Activated CD4-positive, alpha-beta T cell treated with anti-CD3 and anti-CD28 coated beads for 4 hours (primary cell): Measurements from ENCODE around the gene CACNA1H.

Experiments used
- DNase-seq, 2 donors: peaks; one replicate each; pipeline ENCODE4 v3.0.0-alpha.2; 2020

CACNA1H gene

GRCh38 chr16:1123525-1124230 lies 29.2 kb upstream of the CACNA1H start:
- no peak for DNase-seq

- no peak for DNase-seq
Observed at GRCh38 chr16:1124291-1124690, 28.6 kb upstream of the CACNA1H start.

GRCh38 chr16:1124795-1125194 lies 28.1 kb upstream of the CACNA1H start:
- DNase-seq: no peak

- peak in 1 of 2 donors; percentile 23 for DNase-seq
Observed at GRCh38 chr16:1125471-1125870, 27.4 kb upstream of the CACNA1H start.

- DNase-seq: no peak
Observed at GRCh38 chr16:1126044-1126443, 26.9 kb upstream of the CACNA1H start.

- no peak for DNase-seq
Observed at GRCh38 chr16:1126586-1126985, 26.3 kb upstream of the CACNA1H start.

GRCh38 chr16:1127101-1127500 lies 25.8 kb upstream of the CACNA1H start:
- no peak for DNase-seq

- DNase-seq: no peak
Observed at GRCh38 chr16:1127971-1128715, 24.8 kb upstream of the CACNA1H start.

- DNase-seq: no peak
Observed at GRCh38 chr16:1129106-1129960, 23.6 kb upstream of the CACNA1H start.

GRCh38 chr16:1130382-1130781 lies 22.5 kb upstream of the CACNA1H start:
- DNase-seq: no peak

GRCh38 chr16:1131378-1131994 lies 21.4 kb upstream of the CACNA1H start:
- no peak for DNase-seq

GRCh38 chr16:1132431-1132830 lies 20.5 kb upstream of the CACNA1H start:
- DNase-seq: no peak

GRCh38 chr16:1133271-1133670 lies 19.6 kb upstream of the CACNA1H start:
- no peak for DNase-seq

GRCh38 chr16:1133810-1134520 lies 18.9 kb upstream of the CACNA1H start:
- no peak for DNase-seq

- DNase-seq: no peak
Observed at GRCh38 chr16:1134776-1135458, 18.0 kb upstream of the CACNA1H start.

- DNase-seq: no peak
Observed at GRCh38 chr16:1135459-1135825, 17.5 kb upstream of the CACNA1H start.

- no peak for DNase-seq
Observed at GRCh38 chr16:1137604-1138003, 15.3 kb upstream of the CACNA1H start.

- DNase-seq: no peak
Observed at GRCh38 chr16:1140582-1141162, 12.2 kb upstream of the CACNA1H start.

- no peak for DNase-seq
Observed at GRCh38 chr16:1141191-1141590, 11.7 kb upstream of the CACNA1H start.

- DNase-seq: no peak
Observed at GRCh38 chr16:1141716-1142115, 11.2 kb upstream of the CACNA1H start.

GRCh38 chr16:1142911-1143310 lies 10.0 kb upstream of the CACNA1H start:
- DNase-seq: no peak
